Measurements from ENCODE around the gene PPP4R1. TPM values are rescaled to one million over a fixed set of nuclear protein-coding genes. Genes with fewer than 3 reads are reported as not detected.

PPP4R1 gene
- polyA plus RNA-seq, 1 donor (not counting 4 experiments of a cell fraction or from before 2014, with no cell fraction given): 200 TPM

DNA sequence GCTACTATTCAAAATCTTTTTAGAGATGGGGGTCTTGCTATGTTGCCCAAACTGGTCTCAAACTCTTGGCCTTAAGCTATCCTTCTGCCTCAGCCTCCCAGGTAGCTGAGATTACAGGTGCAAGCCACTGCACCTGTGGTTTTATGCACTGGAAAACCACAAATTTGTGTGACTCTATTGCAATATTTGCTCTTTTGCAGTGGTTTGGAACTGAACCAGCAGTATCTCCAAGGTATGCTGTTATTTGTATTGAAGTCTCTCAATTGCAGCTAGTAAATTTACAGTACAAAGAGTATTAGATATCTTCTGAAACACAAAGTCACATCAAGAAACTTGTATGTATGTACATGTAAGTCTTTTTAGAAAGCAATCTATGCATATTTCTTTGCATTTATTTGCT is 46.2 kb downstream of the PPP4R1 start:
- Histone ChIP-seq H3K4me2 (ENCODE audit: control insufficient read depth, extremely low read depth, insufficient read depth, low read depth, low read length) (no peak overlapping the region), H3K9ac (ENCODE audit: control insufficient read depth, extremely low read depth, insufficient read depth, low read length) (no peak overlapping the region), H3K27ac (ENCODE audit: control insufficient read depth, insufficient read depth, low read length) (no peak overlapping the region), H3K27me3 (ENCODE audit: control insufficient read depth, extremely low read depth, insufficient read depth, low read length) (no peaks in the 10 kb centered on the region), H3K79me2 (ENCODE audit: control insufficient read depth, insufficient read depth, low read length) (peaks cover 53% of the 10 kb centered on the region), H3K4me1 (ENCODE audit: control insufficient read depth, extremely low read depth, insufficient read depth, low read length) (no peaks in the 10 kb centered on the region), H4K20me1 (ENCODE audit: control insufficient read depth, extremely low read depth, insufficient read depth, low read length) (peaks cover 4% of the 10 kb centered on the region), H3K4me3 (ENCODE audit: control insufficient read depth in 2 of 3, extremely low read depth in 1 of 3, insufficient read depth in 2 of 3, low read depth in 1 of 3, low read length in 3 of 3) (no peak overlapping the region), H2AFZ (ENCODE audit: control insufficient read depth, low read length) (no peak overlapping the region), H3K36me3 (ENCODE audit: control insufficient read depth in 2 of 2, extremely low read depth in 1 of 2, insufficient read depth in 2 of 2, low read length in 2 of 2) (peaks cover 34 to 54% of the 10 kb centered on the region in 2 experiments), H3K9me3 (ENCODE audit: control insufficient read depth, low read depth, low read length) (no peaks in the 10 kb centered on the region), H3K9me1 (ENCODE audit: control insufficient read depth, extremely low read depth, insufficient read depth, low read length) (peaks cover 2% of the 10 kb centered on the region)
- dilution Hi-C loops (cut with MboI; ENCODE audit: extremely low pct_ligation_motif_present, low sequenced_read_pairs): no loop called here
- TF ChIP-seq, protein P1, sequence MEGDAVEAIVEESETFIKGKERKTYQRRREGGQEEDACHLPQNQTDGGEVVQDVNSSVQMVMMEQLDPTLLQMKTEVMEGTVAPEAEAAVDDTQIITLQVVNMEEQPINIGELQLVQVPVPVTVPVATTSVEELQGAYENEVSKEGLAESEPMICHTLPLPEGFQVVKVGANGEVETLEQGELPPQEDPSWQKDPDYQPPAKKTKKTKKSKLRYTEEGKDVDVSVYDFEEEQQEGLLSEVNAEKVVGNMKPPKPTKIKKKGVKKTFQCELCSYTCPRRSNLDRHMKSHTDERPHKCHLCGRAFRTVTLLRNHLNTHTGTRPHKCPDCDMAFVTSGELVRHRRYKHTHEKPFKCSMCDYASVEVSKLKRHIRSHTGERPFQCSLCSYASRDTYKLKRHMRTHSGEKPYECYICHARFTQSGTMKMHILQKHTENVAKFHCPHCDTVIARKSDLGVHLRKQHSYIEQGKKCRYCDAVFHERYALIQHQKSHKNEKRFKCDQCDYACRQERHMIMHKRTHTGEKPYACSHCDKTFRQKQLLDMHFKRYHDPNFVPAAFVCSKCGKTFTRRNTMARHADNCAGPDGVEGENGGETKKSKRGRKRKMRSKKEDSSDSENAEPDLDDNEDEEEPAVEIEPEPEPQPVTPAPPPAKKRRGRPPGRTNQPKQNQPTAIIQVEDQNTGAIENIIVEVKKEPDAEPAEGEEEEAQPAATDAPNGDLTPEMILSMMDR (optimal IDR thresholded peaks at IDR 0.05 in 1 of 3, IDR thresholded peaks at IDR 0.05 in 1 of 3, conservative IDR thresholded peaks at IDR 0.05 in 1 of 3; ENCODE audit: extremely low read depth in 1 of 3, insufficient read depth in 2 of 3, low read length in 3 of 3): no peak
- TF ChIP-seq EZH2 (IDR thresholded peaks at IDR 0.05; ENCODE audit: low read length): no peak
- DNase-seq (ENCODE audit: low read depth, low spot score) (no peak), FAIRE-seq (no peak)

GRCh38 chr18:9565407-9565806 is 49.0 kb downstream of the PPP4R1 start:
- dilution Hi-C loops (cut with MboI; ENCODE audit: extremely low pct_ligation_motif_present, low sequenced_read_pairs): no loop called here

More at GRCh38 chr18:9565407-9565806, 49.0 kb downstream of the PPP4R1 start:
- no peaks in the 10 kb centered on the region for H3K27me3 ChIP-seq (ENCODE audit: control insufficient read depth, extremely low read depth, insufficient read depth, low read length)
- no peak overlapping the region for H3K4me3 ChIP-seq (ENCODE audit: control insufficient read depth in 2 of 3, extremely low read depth in 1 of 3, insufficient read depth in 2 of 3, low read depth in 1 of 3, low read length in 3 of 3)
- H3K4me1 ChIP-seq (ENCODE audit: control insufficient read depth, extremely low read depth, insufficient read depth, low read length): peaks cover 1% of the 10 kb centered on the region
- H3K9me1 ChIP-seq (ENCODE audit: control insufficient read depth, extremely low read depth, insufficient read depth, low read length): no peaks in the 10 kb centered on the region
- no peak overlapping the region for H3K4me2 ChIP-seq (ENCODE audit: control insufficient read depth, extremely low read depth, insufficient read depth, low read depth, low read length)
- H3K36me3 ChIP-seq (ENCODE audit: control insufficient read depth in 2 of 2, extremely low read depth in 1 of 2, insufficient read depth in 2 of 2, low read length in 2 of 2): peaks cover 37 to 54% of the 10 kb centered on the region in 2 experiments
- H3K9me3 ChIP-seq (ENCODE audit: control insufficient read depth, low read depth, low read length): no peaks in the 10 kb centered on the region
- H3K9ac ChIP-seq (ENCODE audit: control insufficient read depth, extremely low read depth, insufficient read depth, low read length): no peak overlapping the region
- H3K79me2 ChIP-seq (ENCODE audit: control insufficient read depth, insufficient read depth, low read length): peaks cover 43% of the 10 kb centered on the region
- H3K27ac ChIP-seq (ENCODE audit: control insufficient read depth, insufficient read depth, low read length): no peak overlapping the region
- no peak overlapping the region for H2AFZ ChIP-seq (ENCODE audit: control insufficient read depth, low read length)
- H4K20me1 ChIP-seq (ENCODE audit: control insufficient read depth, extremely low read depth, insufficient read depth, low read length): peaks cover 4% of the 10 kb centered on the region
- TF ChIP-seq EZH2 (IDR thresholded peaks at IDR 0.05; ENCODE audit: low read length): no peak
- TF ChIP-seq, protein P1 (optimal IDR thresholded peaks at IDR 0.05 in 1 of 3, IDR thresholded peaks at IDR 0.05 in 1 of 3, conservative IDR thresholded peaks at IDR 0.05 in 1 of 3; ENCODE audit: extremely low read depth in 1 of 3, insufficient read depth in 2 of 3, low read length in 3 of 3): no peak
- FAIRE-seq (no peak), DNase-seq (ENCODE audit: low read depth, low spot score) (no peak)

Data from keratinocyte (primary cell).